ENCODE measurements around the gene STAT5B. TPM values are rescaled to one million over a fixed set of nuclear protein-coding genes. Genes with fewer than 3 reads are reported as not detected.

STAT5B gene
- total RNA-seq, 1 experiment from 2014 or later, result 102 TPM

- Histone ChIP-seq H3K27me3 (ENCODE audit: control insufficient read depth, insufficient read depth, low read length) (no peaks in the 10 kb centered on the region), H3K4me1 (ENCODE audit: control insufficient read depth, insufficient read depth, low read length) (no peaks in the 10 kb centered on the region; the same call in 1 of the 2 replicates), H3K27ac (ENCODE audit: low read length) (no peak overlapping the region), H3K4me3 (ENCODE audit: low read depth in 2 of 2, low read length in 2 of 2) (no peak overlapping the region), H3K36me3 (ENCODE audit: control insufficient read depth, insufficient read depth, low read length) (0 out of 2 replicates have a peak, but pooled peaks cover 4% of the 10 kb centered on the region), H3K9me3 (ENCODE audit: control insufficient read depth, insufficient read depth, low read depth, low read length) (no peaks in the 10 kb centered on the region)
- ATAC-seq (no peak), DNase-seq (ENCODE audit: low read depth, low spot score) (no peak)
- in situ Hi-C loops (cut with HindIII; ENCODE audit: low pct_unique_long_range_greater_than_20kb, low sequenced_read_pairs) (no loop called here), intact Hi-C loops (cut with micrococcal nuclease; ENCODE audit: unreplicated experiment) (no loop called here)
- BruUV-seq (replicated peaks), result no TSS peak
- TF ChIP-seq CTCF (IDR thresholded peaks at IDR 0.05) (no peak), SIN3A (IDR thresholded peaks at IDR 0.05; ENCODE audit: borderline replicate concordance, insufficient read depth, low read depth, low read length) (no peak), POLR2AphosphoS5 (IDR thresholded peaks at IDR 0.05; ENCODE audit: low read depth, low read length) (no peak), REST (IDR thresholded peaks at IDR 0.05; ENCODE audit: insufficient read depth in 1 of 2, low read depth in 2 of 2, low read length in 1 of 2) (no peak), TCF7L2 (IDR thresholded peaks at IDR 0.05; ENCODE audit: low read depth, low read length) (no peak)
- CTCF ChIA-PET, result interaction anchor here (0.6 kb wide), 1 partner anchor 172 kb away, joined by 3 read pairs; no protein-coding TSS in a partner anchor
- POLR2A ChIA-PET, result no interaction called here
Observed at GRCh38 chr17:42201458-42201772, 74.8 kb downstream of the STAT5B start.

- Histone ChIP-seq H3K9me3 (ENCODE audit: control insufficient read depth, insufficient read depth, low read depth, low read length) (no peaks in the 10 kb centered on the region), H3K27me3 (ENCODE audit: control insufficient read depth, insufficient read depth, low read length) (no peaks in the 10 kb centered on the region), H3K4me1 (ENCODE audit: control insufficient read depth, insufficient read depth, low read length) (no peaks in the 10 kb centered on the region; the same call in 1 of the 2 replicates), H3K36me3 (ENCODE audit: control insufficient read depth, insufficient read depth, low read length) (0 out of 2 replicates have a peak, but pooled peaks cover 4% of the 10 kb centered on the region), H3K4me3 (ENCODE audit: low read depth in 2 of 2, low read length in 2 of 2) (no peak overlapping the region), H3K27ac (ENCODE audit: low read length) (no peak overlapping the region)
- ATAC-seq (no peak), DNase-seq (ENCODE audit: low read depth, low spot score) (no peak)
- POLR2A ChIA-PET, result interaction anchor here (0.6 kb wide), 1 partner anchor 35 kb away, joined by 3 read pairs; no protein-coding TSS in a partner anchor
- intact Hi-C loops (cut with micrococcal nuclease; ENCODE audit: unreplicated experiment), result no loop called here
- in situ Hi-C loops (cut with HindIII; ENCODE audit: low pct_unique_long_range_greater_than_20kb, low sequenced_read_pairs), result no loop called here
- TF ChIP-seq POLR2AphosphoS5 (IDR thresholded peaks at IDR 0.05; ENCODE audit: low read depth, low read length), result no peak
- no peak for TF ChIP-seq REST (IDR thresholded peaks at IDR 0.05; ENCODE audit: insufficient read depth in 1 of 2, low read depth in 2 of 2, low read length in 1 of 2)
- no peak for TF ChIP-seq TCF7L2 (IDR thresholded peaks at IDR 0.05; ENCODE audit: low read depth, low read length)
- no peak for TF ChIP-seq CTCF (IDR thresholded peaks at IDR 0.05)
- TF ChIP-seq SIN3A (IDR thresholded peaks at IDR 0.05; ENCODE audit: borderline replicate concordance, insufficient read depth, low read depth, low read length), result no peak
- CTCF ChIA-PET, result interaction anchor here (0.6 kb wide), 1 partner anchor 173 kb away, joined by 3 read pairs; no protein-coding TSS in a partner anchor
- BruUV-seq (replicated peaks), result TSS peak; percentile 60
Observed at GRCh38 chr17:42200706-42201457, 75.3 kb downstream of the STAT5B start.
